Fibroblast of upper back skin (primary cell): ENCODE measurements around the gene PPP2R5C.

ENCODE experiments used
- DNase-seq: peaks from one replicate; pipeline ENCODE4 v3.0.0-alpha.2; 2013

PPP2R5C gene

GRCh38 chr14:101872346-101872745, 110.8 kb downstream of the PPP2R5C start:
- DNase-seq, result no peak

DNA sequence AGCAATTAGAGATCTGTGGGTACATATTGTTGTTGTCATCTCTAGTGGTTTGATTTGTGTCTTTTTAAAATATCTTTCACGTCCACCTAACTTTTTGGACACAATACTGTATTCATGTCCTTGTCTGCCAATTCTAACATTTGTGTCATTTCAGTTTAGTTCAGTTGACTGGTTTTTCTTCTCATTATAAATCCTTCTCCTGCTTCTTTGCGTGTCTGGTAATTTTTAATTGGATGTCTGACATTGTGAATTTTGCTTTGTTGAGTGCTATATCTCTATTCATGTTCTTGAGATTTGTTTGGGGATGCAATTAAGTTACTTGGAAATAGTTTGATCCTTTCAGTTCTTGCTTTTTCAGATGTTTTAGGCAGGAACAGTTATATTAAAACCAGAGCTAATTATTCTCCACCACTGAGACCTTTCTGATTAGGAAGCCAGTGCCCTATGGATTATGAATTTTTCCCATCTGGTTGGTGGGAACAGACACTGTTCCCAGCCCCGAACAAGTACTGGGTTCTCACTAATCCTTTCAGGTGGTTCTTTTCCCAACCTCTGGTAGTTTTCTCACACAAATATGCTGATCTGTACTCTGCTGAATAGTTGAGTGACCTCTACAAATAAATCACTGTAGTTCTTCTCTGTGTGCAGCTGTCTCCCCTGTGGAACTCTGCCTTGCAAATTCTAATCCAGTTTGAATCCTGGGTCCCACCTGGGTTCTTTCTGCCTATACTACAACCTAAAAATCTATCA, 111.7 kb downstream of the PPP2R5C start:
- no peak for DNase-seq

- no peak for DNase-seq
Observed at GRCh38 chr14:101873991-101874390, 112.5 kb downstream of the PPP2R5C start.

- DNase-seq, result no peak
Observed at GRCh38 chr14:101875041-101875726, 113.7 kb downstream of the PPP2R5C start.

DNA sequence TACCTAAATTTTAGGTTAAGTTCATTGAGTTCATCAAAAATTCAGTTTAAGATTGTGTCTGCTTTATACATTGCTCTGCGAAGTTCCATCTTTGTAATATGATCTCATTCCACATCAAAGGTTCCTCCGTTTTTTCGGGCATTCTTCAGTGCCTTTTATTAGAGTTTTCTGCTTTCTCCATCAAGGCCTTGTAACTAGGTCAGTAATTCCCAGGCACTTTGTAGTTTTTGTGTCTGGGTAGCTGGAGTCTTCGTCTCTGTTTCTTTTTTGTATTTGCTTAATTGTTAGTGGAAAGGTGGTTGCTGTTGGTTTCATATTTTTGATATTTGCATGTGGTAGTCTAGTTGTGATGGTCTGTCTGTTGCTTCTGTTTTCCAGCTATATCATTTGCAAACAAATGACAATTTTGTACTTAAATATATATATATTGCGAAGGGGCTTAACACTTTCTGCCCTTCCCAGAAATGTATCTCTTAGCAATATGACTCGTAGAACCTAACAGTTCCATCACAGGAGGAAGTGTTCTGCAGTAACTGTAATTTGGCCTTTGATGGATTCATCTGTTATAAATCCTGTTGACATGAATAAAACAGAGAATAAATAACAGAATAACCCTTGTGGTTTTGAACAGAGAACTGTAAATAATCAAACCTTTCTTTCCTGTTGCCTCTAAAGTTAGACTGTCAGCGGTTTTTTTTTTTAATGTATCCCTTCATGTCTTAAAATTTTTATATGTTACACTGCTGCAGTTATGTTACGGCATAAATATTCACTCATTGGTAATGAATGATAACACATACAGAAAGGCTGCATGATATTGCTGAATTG, 114.4 kb downstream of the PPP2R5C start:
- no peak for DNase-seq

DNA sequence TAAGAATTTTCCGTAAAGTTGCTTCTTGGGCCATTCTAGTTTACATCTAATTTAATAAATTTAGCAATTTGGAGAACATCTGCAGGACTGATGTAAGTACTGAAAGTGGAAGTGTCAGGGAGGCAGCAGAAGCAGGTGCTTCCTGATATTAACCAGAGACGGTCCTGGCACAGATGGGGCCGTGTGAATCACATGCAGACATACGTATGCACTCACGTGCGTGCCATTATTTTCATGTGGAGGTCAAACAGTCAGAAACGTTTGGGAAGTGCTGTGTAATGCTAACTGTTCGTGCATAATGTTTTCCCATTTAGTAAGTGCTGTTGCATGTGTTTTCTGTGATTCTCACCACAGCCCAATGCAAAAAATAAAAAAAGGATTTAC, 115.0 kb downstream of the PPP2R5C start:
- DNase-seq, result peak; percentile 52

DNA sequence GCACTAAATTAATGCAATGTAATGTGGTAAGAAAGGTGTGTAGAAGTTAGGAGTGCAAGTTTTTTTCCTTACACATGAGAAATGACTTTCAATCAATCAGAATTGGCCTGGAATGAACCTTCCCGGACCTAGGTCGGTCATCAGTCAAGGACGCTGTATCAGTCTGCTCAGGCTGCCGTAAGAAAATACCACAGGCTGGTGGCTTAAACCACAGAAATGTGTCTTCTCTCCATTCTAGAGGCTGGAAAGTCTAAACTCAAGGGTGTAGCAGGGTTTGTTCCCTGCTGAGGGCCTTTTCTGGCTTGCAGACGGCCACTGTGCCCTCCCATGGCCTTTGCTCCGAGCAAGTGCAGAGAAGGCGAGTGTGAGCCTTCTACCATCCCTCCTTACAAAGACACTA, 116.3 kb downstream of the PPP2R5C start:
- DNase-seq, result no peak

GRCh38 chr14:101878211-101878821, 116.8 kb downstream of the PPP2R5C start:
- no peak for DNase-seq

DNA sequence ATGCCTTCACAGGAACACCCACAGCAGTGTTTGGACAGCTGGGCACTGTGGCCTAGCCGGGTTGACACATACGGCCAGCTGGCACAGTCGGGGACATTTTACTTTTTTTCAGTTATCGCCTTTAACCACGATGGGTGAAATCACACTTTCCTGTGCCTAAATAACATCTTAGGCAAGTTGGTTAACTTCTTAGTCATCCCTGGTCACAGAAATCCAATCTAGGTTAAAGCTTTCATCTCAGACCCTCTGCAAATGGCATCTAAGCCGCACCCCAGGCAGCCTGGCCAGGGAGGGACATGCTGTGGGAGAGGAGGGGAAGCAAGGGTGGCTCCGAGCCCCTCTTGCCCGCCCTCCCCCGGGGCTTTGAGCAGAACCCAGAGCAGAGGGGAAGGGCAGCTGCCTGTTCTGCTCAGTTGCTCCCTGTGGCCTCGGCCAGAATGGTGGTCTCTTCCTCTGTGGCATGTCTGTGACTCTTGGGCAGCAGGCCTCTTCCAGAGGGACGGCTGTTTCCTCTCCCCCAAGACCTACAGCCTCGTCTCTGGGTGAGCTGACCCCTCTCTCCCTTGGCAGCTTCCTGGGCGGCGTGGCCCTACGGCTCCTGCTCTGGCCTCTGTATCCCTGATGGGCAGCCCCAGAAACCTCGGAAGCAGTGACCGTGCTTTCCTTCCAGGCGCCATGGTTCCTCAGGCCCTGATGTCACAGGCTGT, 117.5 kb downstream of the PPP2R5C start:
- no peak for DNase-seq

GRCh38 chr14:101879529-101880336, 118.2 kb downstream of the PPP2R5C start:
- DNase-seq, result no peak

DNA sequence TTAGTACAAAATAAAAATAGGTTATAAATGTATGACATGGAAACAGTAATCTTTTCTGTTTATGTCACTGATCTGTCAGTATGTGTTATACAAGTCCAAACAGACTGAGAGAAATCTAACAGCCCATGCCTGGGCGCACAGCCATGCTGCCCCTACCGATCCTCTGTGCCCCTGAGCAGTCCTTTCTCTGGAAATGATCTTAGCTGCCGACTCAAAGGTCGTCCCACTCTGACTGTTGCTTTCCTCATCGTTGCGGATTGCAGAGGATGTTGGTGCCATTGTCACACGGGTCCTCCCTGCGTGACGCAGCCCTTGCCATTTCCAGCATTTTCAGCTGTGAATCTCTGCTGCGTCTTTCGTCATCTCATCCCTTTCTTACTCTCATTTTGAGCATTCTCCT, 119.9 kb downstream of the PPP2R5C start:
- DNase-seq, result no peak

- no peak for DNase-seq
Observed at GRCh38 chr14:101882141-101882935, 120.8 kb downstream of the PPP2R5C start.

GRCh38 chr14:101884089-101884933, 122.8 kb downstream of the PPP2R5C start:
- no peak for DNase-seq

DNA sequence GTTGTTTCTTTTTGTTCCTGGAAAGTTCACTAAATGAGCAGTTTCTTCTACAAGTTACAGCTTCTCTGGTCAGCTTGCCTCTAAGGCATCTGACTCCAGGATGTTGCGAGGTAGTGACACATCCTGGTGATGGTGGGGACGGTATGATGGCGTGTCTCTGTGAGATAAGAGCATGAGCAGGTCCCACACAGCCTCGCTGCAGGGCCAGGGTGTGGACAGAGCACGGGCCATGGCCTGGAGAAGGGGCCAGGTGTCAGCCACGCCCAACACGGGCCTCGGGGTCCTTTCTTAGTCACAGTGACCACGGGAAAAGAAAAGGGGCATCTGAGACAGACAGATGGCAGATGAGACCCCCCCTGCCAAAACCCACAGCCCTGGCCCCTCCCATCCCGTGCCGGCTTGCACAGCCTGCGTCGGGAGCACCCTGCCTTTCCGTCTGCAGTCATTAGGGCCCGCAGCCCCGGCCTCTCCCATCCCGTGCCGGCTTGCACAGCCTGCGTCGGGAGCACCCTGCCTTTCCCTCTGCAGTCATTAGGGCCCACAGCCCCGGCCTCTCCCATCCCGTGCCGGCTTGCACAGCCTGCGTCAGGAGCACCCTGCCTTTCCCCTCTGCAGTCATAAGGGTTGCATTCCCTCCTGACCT, 123.5 kb downstream of the PPP2R5C start:
- no peak for DNase-seq

DNA sequence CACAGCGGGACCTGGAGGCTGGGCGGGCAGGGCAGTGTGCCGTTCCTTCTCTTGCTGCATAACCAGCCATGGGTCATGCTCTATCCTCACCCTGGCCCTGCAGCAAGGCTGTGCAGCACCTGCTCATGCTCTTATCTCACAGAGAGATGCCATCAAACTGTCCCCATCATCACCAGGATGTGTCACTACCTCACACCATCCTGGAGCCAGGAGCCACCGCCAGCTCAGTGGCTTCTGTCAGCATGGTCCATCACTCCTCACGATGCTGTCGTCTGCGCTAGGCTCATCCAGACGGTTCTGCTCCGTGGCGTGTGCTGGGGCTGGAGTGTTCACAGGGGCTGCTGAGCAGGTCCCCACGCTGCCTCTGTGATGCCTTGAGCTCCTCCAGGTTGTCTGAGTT, 125.7 kb downstream of the PPP2R5C start:
- no peak for DNase-seq

GRCh38 chr14:101888182-101888581, 126.7 kb downstream of the PPP2R5C start:
- no peak for DNase-seq

DNA sequence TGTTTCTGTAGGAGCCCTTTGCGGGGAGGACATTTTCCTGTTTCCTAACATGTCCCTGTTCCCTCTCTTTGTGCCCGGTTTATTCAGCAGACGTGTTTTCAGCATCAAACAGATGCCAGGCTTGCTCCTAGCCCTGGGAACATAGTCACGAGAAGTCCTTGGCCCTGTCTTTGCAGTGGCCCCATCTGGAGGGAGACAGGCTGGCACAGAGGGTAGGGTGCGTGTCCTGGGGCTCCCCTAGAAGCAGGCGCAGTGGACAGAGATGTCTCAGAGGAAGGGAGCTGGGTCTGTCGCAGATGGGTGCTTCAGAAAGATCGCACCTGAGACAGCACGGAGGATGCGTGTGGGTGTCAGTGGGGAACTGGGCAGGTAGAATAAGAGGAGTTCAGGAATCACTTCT, 127.9 kb downstream of the PPP2R5C start:
- DNase-seq, result no peak

- no peak for DNase-seq
Observed at GRCh38 chr14:101889898-101890297, 128.4 kb downstream of the PPP2R5C start.

DNA sequence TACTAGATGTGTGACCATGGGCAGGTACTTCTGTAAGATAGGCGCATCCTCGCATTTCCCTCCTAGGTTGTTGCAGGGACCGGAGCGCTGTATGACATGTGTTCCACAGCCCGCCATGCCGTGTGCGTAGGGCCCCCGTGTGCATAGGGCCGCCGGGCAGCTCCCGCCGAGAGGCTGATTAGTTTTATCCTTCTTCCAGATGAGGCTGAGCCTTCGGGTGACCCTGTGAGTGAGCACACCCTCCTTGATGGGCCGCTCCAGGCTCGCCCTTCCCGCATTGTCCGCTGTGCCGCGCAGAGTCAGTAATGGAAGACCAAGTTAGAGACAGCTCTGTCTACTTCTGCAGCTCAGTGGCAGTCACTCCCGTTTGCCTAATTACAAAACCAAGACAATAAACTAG, 130.0 kb downstream of the PPP2R5C start:
- no peak for DNase-seq
